ENCODE data around the gene HDAC5. TPM values are rescaled to one million over a fixed set of nuclear protein-coding genes. Genes with fewer than 3 reads are reported as not detected.
"Not testable (repeated sequence)": the region's sequence is repeated elsewhere in the genome, so short reads cannot be mapped to it uniquely, and the experiment has no call there.

HDAC5 gene
- total RNA-seq, 1 experiment from 2014 or later: 25.9 TPM

- TF ChIP-seq CTCF (IDR thresholded peaks at IDR 0.05; ENCODE audit: insufficient read depth in 1 of 2, low read depth in 1 of 2, low read length in 1 of 2, severe bottlenecking in 1 of 2, unreplicated experiment in 1 of 2): no peak
- BruUV-seq (replicated peaks): no TSS peak
- no peaks in the 10 kb centered on the region for H3K36me3 ChIP-seq (ENCODE audit: control insufficient read depth, insufficient read depth, low read length)
- Mint-ChIP-seq H3K4me3 (ENCODE audit: unreplicated experiment) (no peak overlapping the region), H3K27me3 (ENCODE audit: insufficient read depth, unreplicated experiment) (no peaks in the 10 kb centered on the region), H3K27ac (ENCODE audit: unreplicated experiment) (no peak overlapping the region), H3K4me1 (ENCODE audit: low read depth, unreplicated experiment) (peaks cover 8% of the 10 kb centered on the region), H3K9me3 (ENCODE audit: unreplicated experiment) (no peaks in the 10 kb centered on the region), H3K36me3 (ENCODE audit: insufficient read depth, unreplicated experiment) (no peaks in the 10 kb centered on the region)
- intact Hi-C loops (cut with micrococcal nuclease; ENCODE audit: unreplicated experiment): no loop called here
- H3K4me3 ChIP-seq (ENCODE audit: low read depth, low read length): no peak overlapping the region
- ChIA-PET CTCF (interaction anchor here (0.6 to 1.1 kb wide), 2 partner anchors 9 to 16 kb away, joined by 3 read pairs; partner anchors contain the start of gene HDAC5), POLR2A (interaction anchor here (1.0 kb wide), 1 partner anchor 9 kb away, joined by 3 read pairs; the partner anchor contains the start of gene HDAC5)
- no peaks in the 10 kb centered on the region for H3K9me3 ChIP-seq
- peak in 1 of 2 experiments; percentile 32 for DNase-seq
- no peaks in the 10 kb centered on the region for H3K27me3 ChIP-seq (replicated peaks; ENCODE audit: control insufficient read depth, insufficient read depth, low read length)
- H3K4me1 ChIP-seq: peaks cover 7% of the 10 kb centered on the region; the same call in 1 of the 2 replicates
Observed at GRCh38 chr17:44132275-44132821, 8.9 kb upstream of the HDAC5 start.

DNA sequence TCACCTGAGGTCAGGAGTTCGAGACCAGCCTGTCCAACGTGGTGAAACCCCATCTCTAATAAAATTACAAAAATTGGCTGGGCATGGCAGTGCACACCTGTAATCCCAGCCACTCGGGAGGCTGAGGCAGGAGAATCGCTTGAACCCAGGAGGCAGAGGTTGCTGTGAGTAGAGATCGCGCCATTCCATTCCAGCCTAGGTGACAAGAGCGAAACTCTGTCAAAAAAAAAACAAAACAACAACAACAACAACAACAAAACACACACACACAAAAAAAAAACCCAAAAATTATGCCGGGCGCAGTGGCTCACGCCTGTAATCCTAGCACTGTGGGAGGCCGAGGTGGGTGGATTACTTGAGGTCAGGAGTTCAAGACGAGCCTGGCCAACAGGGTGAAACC, 7.9 kb upstream of the HDAC5 start:
- H3K4me1 ChIP-seq; H3K27me3 Mint-ChIP-seq (ENCODE audit: insufficient read depth, unreplicated experiment); H3K9me3 Mint-ChIP-seq (ENCODE audit: unreplicated experiment); H3K4me3 ChIP-seq (ENCODE audit: low read depth, low read length); H3K27ac Mint-ChIP-seq (ENCODE audit: unreplicated experiment); CTCF ChIA-PET; BruUV-seq (replicated peaks); intact Hi-C loops (cut with micrococcal nuclease; ENCODE audit: unreplicated experiment); H3K4me3 Mint-ChIP-seq (ENCODE audit: unreplicated experiment); DNase-seq; POLR2A ChIA-PET; H3K9me3 ChIP-seq; H3K27me3 ChIP-seq (replicated peaks; ENCODE audit: control insufficient read depth, insufficient read depth, low read length); H3K36me3 Mint-ChIP-seq (ENCODE audit: insufficient read depth, unreplicated experiment); H3K4me1 Mint-ChIP-seq (ENCODE audit: low read depth, unreplicated experiment); H3K36me3 ChIP-seq (ENCODE audit: control insufficient read depth, insufficient read depth, low read length): not testable (repeated sequence)

GRCh38 chr17:44130693-44131349, 7.4 kb upstream of the HDAC5 start:
- TF ChIP-seq CTCF (IDR thresholded peaks at IDR 0.05; ENCODE audit: insufficient read depth in 1 of 2, low read depth in 1 of 2, low read length in 1 of 2, severe bottlenecking in 1 of 2, unreplicated experiment in 1 of 2): no peak
- POLR2A ChIA-PET: interaction anchor here (0.6 kb wide), 1 partner anchor 56 kb away, joined by 4 read pairs; the partner anchor contains the start of gene TMUB2
- Mint-ChIP-seq H3K9me3 (ENCODE audit: unreplicated experiment) (no peaks in the 10 kb centered on the region), H3K4me1 (ENCODE audit: low read depth, unreplicated experiment) (peaks cover 8% of the 10 kb centered on the region), H3K27me3 (ENCODE audit: insufficient read depth, unreplicated experiment) (no peaks in the 10 kb centered on the region), H3K36me3 (ENCODE audit: insufficient read depth, unreplicated experiment) (no peaks in the 10 kb centered on the region), H3K27ac (ENCODE audit: unreplicated experiment) (no peak overlapping the region), H3K4me3 (ENCODE audit: unreplicated experiment) (no peak overlapping the region)
- no peak for DNase-seq
- intact Hi-C loops (cut with micrococcal nuclease; ENCODE audit: unreplicated experiment): no loop called here
- no TSS peak for BruUV-seq (replicated peaks)
- H3K27me3 ChIP-seq (replicated peaks; ENCODE audit: control insufficient read depth, insufficient read depth, low read length): no peaks in the 10 kb centered on the region
- no peak overlapping the region for H3K4me3 ChIP-seq (ENCODE audit: low read depth, low read length)
- H3K4me1 ChIP-seq: peaks cover 7% of the 10 kb centered on the region; the same call in 1 of the 2 replicates
- no peaks in the 10 kb centered on the region for H3K36me3 ChIP-seq (ENCODE audit: control insufficient read depth, insufficient read depth, low read length)
- CTCF ChIA-PET: no interaction called here
- no peaks in the 10 kb centered on the region for H3K9me3 ChIP-seq

Data from Caco-2 (cell line).